ENCODE results near the gene NFKBIL1. TPM values are rescaled to one million over a fixed set of nuclear protein-coding genes. Genes with fewer than 3 reads are reported as not detected.

NFKBIL1 gene
- total and polyA plus RNA-seq, 9 of the 15 experiments (the other 6 are each of a cell fraction or from before 2014, with no cell fraction given): 0.49 to 33.1 (median 7.6) TPM

DNA sequence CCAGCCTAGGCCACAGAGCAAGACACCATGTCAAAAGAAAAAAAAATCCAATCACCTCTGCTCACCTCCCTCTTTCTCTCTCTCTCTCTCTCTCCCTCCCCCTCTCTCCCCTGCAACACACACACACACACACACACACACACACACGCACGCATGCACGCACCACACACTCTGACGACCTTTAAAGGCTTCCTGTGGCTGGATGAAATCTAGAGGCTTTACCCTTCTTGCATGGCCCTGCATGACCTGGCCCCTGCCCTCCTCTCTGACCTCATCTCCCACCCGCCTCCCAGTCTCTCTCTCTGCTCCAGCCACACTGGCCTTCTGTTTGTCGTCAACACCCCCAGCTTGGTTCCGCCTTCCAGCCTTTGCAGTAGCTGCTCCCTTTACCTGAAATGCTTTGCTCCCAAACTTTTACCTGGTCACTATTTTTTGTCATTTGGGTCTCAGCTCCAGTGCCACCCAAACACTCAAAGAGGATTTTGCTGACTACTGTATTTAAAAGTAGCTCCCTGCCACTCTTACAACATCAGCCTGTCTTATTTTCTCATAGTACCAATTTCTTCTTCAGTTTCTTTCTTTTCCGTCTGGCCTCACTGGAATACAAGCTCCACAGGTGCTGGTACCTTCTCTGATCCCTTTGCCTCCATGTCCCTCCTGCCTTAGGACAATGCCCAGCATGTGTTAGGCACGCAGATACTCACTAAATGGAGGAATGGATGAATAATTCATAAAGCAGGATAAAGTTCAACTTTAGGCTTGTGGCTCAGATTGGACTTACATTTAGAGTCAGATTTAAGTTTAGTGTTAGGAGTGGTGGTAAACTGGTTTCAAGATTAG is 20.3 kb downstream of the NFKBIL1 start (continued):
- TF ChIP-seq, protein P1, sequence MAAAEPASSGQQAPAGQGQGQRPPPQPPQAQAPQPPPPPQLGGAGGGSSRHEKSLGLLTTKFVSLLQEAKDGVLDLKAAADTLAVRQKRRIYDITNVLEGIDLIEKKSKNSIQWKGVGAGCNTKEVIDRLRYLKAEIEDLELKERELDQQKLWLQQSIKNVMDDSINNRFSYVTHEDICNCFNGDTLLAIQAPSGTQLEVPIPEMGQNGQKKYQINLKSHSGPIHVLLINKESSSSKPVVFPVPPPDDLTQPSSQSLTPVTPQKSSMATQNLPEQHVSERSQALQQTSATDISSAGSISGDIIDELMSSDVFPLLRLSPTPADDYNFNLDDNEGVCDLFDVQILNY (CRISPR knock-in tag; IDR thresholded peaks at IDR 0.05): no peak
- TF ChIP-seq PHF20 (IDR thresholded peaks at IDR 0.05; ENCODE audit: partially characterized antibody) (no peak), C11orf30 (IDR thresholded peaks at IDR 0.05; ENCODE audit: low read depth) (peak; percentile 84), TEAD2 (tag; IDR thresholded peaks at IDR 0.05) (no peak), GTF2A2 (tag; IDR thresholded peaks at IDR 0.05) (no peak), HMG20A (CRISPR knock-in tag; conservative IDR thresholded peaks at IDR 0.05) (no peak), ZC3H4 (CRISPR knock-in tag; IDR thresholded peaks at IDR 0.05; ENCODE audit: borderline replicate concordance) (no peak), MAFG (tag; conservative IDR thresholded peaks at IDR 0.05) (peak; percentile 77), ZNF584 (CRISPR knock-in tag; IDR thresholded peaks at IDR 0.05; ENCODE audit: low read depth) (0 out of 2 replicates have a peak, but pooled peaks have one; percentile 34), HNRNPL (IDR thresholded peaks at IDR 0.05; ENCODE audit: low read depth, low read length) (no peak), HDAC1 (IDR thresholded peaks at IDR 0.05) (peak in 1 of 2 experiments; percentile 18; a peak in 1 of 4 replicates), ESRRA (IDR thresholded peaks at IDR 0.05; ENCODE audit: borderline replicate concordance, low read depth) (peak; percentile 39; the same call in 1 of the 2 replicates), DPF2 (IDR thresholded peaks at IDR 0.05) (0 out of 2 replicates have a peak, but pooled peaks have one; percentile 24), SAFB (IDR thresholded peaks at IDR 0.05; ENCODE audit: borderline replicate concordance, low read depth, low read length) (no peak), MCM5 (IDR thresholded peaks at IDR 0.05; ENCODE audit: low read depth) (no peak), MAFF (IDR thresholded peaks at IDR 0.05; ENCODE audit: low read length) (peak; percentile 60), DIDO1 (tag; IDR thresholded peaks at IDR 0.05; ENCODE audit: low read depth) (no peak), MAFK (IDR thresholded peaks at IDR 0.05; ENCODE audit: low read length) (0 out of 2 replicates have a peak, but pooled peaks have one; percentile 24), MIER1 (IDR thresholded peaks at IDR 0.05; ENCODE audit: low read depth) (no peak), NFRKB (IDR thresholded peaks at IDR 0.05; ENCODE audit: low read depth) (no peak)
- TF ChIP-seq, protein P2, sequence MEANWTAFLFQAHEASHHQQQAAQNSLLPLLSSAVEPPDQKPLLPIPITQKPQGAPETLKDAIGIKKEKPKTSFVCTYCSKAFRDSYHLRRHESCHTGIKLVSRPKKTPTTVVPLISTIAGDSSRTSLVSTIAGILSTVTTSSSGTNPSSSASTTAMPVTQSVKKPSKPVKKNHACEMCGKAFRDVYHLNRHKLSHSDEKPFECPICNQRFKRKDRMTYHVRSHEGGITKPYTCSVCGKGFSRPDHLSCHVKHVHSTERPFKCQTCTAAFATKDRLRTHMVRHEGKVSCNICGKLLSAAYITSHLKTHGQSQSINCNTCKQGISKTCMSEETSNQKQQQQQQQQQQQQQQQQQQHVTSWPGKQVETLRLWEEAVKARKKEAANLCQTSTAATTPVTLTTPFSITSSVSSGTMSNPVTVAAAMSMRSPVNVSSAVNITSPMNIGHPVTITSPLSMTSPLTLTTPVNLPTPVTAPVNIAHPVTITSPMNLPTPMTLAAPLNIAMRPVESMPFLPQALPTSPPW (CRISPR knock-in tag; IDR thresholded peaks at IDR 0.05): 0 out of 2 replicates have a peak, but pooled peaks have one; percentile 15
- TF ChIP-seq, protein P3, sequence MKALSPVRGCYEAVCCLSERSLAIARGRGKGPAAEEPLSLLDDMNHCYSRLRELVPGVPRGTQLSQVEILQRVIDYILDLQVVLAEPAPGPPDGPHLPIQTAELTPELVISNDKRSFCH (CRISPR knock-in tag; IDR thresholded peaks at IDR 0.05): no peak
- TF ChIP-seq, protein P3 (tag; IDR thresholded peaks at IDR 0.05): peak; percentile 69; the same call in 1 of the 2 replicates
- TF ChIP-seq, protein P4, sequence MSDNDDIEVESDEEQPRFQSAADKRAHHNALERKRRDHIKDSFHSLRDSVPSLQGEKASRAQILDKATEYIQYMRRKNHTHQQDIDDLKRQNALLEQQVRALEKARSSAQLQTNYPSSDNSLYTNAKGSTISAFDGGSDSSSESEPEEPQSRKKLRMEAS (CRISPR knock-in tag; IDR thresholded peaks at IDR 0.05): no peak
